Retinal pigment epithelial cell (primary cell): ENCODE results near the gene OR2F1.

Source experiments
- DNase-seq: peaks from one replicate; pipeline ENCODE4 v3.0.0-alpha.2; 2010; ENCODE audit warnings: low read depth
- H3K4me3 ChIP-seq: 2 replicates; pipeline ENCODE4 v1.5.1; 2011; ENCODE audit warnings: mild to moderate bottlenecking, low read length, control low read depth, moderate library complexity
- CTCF ChIP-seq: conservative IDR thresholded peaks from 2 replicates; pipeline ENCODE4 v1.5.1; 2011; ENCODE audit warnings: low read depth, low read length, control low read depth, inconsistent platforms

The OR2F1 gene

GRCh38 chr7:143953421-143953820 lies 1.2 kb upstream of the OR2F1 start:
- no peak overlapping the region for H3K4me3 ChIP-seq
- no peak for DNase-seq
- TF ChIP-seq CTCF, result no peak

GRCh38 chr7:143954135-143954534 lies 509 bp upstream of the OR2F1 start:
- H3K4me3 ChIP-seq, result no peak overlapping the region
- no peak for TF ChIP-seq CTCF
- DNase-seq, result no peak

GRCh38 chr7:143958781-143959180 lies 4.1 kb downstream of the OR2F1 start:
- no peak for TF ChIP-seq CTCF
- H3K4me3 ChIP-seq, result no peak overlapping the region
- DNase-seq, result no peak

GRCh38 chr7:143960813-143961610 lies 6.4 kb downstream of the OR2F1 start:
- TF ChIP-seq CTCF, result no peak
- DNase-seq, result no peak
- H3K4me3 ChIP-seq, result no peak overlapping the region

- DNase-seq, result no peak
- TF ChIP-seq CTCF, result no peak
- no peak overlapping the region for H3K4me3 ChIP-seq
Measured at GRCh38 chr7:143965280-143965679, 10.6 kb downstream of the OR2F1 start.

GRCh38 chr7:143967398-143967797 lies 12.8 kb downstream of the OR2F1 start:
- no peak overlapping the region for H3K4me3 ChIP-seq
- TF ChIP-seq CTCF, result no peak
- DNase-seq, result no peak

GRCh38 chr7:143973870-143974416 lies 19.3 kb downstream of the OR2F1 start:
- H3K4me3 ChIP-seq, result no peak overlapping the region
- no peak for TF ChIP-seq CTCF
- no peak for DNase-seq
